Measurements from ENCODE around the gene PNMA8C.
A peak's percentile ranks its signal among the peaks of the same experiment; 100 is the strongest.
"Not testable (repeated sequence)": the region's sequence is repeated elsewhere in the genome, so short reads cannot be mapped to it uniquely, and the experiment has no call there.

The PNMA8C gene

DNA sequence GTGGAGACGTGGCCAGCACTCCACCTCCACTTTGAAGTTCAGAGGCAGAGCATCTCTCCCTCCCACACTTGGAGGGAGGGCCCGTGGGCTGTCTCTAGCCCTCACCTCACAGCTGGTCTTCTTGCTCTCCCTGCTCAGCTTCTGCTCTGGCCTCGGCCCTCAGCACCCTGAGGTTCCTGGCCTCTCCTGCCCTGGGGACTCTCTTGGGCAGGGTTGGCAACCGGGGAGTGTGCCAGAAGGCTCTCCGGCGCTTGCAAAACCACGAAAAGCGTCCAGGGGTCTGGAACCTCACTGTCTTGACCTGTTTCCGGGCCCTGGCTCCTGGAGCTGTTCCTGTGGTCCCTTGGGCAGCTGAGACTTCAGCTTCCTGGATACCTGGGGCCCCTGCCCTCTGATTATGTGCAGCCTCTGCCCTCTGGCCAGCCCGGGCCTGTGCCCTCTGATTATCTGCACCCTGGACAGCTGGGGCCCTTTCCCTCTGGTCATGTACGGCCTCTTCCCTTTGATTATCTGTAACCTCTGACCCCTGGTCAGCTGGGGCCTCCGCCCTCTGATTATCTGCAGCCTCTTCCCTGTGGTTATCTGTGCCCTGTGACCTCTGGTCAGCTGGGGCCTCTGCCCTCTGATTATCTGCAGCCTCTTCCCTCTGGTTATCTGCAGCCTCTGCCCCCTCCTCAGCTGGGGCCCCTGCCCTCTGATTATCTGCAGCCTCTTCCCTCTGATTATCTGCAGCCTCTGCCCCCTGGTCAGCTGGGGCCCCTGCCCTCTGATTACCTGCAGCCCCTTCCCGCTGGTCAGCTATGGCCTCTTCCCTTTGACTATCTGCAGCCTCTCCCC is 17.4 kb downstream of the PNMA8C start:
- DNase-seq: no peak

DNA sequence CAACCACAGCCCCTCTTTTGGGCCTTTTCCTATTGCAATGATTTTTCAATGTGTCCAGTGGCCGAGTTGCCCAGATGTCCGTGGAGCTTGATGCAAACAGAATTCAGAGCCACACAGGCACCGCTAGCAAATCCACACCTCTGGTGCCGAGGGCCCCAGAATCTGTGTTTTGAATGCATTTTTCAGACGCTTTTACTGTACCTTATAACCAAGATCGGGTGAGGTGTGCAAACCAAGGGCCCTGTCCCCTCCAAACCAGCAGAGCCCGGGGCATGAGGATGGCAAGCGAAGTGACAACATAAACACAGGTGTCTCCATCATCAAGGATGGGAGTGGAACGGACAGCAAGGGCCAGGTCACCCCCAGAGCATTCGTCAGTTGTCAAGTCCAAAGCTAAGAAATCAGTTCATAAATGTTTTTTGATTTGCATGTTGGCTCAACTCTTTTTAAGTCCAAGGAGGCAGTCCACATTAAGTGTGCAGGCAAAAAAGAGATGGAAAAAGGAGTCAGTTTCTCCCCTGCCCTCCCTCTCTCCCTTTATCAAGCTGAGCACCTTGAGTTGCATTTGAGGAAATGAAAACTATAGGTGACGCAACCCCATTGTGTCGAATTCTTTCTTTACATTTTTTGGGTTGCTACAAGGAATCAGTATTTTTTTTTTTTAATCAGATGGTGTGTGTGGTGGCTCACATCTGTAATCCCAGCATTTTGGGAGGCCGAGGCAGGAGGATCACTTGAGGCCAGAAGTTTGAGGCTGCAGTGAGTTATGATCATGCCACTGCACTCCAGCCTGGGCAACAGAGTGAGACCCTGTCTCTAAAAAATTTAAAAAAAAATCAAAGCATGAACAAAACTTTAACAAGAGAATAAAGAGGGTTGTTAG is 18.3 kb downstream of the PNMA8C start:
- DNase-seq: no peak

DNA sequence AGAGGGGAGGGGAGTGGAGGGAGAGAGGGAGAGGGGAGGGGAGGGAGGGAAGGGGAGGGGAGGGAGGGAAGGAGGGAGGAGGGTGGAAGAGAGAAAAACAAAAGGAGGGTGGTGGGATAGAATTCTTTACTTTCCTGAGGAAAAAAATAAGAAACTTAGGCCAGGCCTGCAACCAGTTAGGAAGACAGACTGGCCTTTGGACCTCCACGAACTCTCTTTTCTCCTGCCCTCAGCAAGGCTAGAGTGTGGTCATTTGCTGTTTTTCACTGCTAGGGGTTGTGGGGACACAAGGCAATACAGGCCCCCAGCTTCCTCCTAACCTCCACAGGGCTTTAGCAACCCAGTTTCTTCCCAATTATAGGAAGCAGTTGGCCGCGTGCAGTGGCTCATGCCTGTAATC is 19.5 kb downstream of the PNMA8C start:
- DNase-seq: no peak

DNA sequence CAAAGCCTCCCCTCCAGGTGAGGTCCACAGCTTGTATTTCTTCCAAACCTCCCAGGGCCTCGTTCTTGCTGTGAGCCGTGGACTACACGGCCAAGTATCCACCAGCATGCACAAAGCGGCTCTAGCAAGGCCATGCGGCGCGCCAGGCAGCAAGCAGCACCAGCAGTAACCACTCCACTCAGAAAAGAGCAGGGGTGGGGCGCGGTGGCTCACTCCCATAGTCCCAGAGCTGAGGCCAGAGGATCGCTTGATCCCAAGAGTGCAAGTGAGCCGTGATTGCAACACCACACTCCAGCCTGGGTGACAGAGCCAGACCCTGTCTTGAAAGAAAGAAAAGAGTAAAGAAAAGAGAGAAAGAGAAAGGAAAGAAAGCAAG is 20.1 kb downstream of the PNMA8C start:
- DNase-seq: no peak

DNA sequence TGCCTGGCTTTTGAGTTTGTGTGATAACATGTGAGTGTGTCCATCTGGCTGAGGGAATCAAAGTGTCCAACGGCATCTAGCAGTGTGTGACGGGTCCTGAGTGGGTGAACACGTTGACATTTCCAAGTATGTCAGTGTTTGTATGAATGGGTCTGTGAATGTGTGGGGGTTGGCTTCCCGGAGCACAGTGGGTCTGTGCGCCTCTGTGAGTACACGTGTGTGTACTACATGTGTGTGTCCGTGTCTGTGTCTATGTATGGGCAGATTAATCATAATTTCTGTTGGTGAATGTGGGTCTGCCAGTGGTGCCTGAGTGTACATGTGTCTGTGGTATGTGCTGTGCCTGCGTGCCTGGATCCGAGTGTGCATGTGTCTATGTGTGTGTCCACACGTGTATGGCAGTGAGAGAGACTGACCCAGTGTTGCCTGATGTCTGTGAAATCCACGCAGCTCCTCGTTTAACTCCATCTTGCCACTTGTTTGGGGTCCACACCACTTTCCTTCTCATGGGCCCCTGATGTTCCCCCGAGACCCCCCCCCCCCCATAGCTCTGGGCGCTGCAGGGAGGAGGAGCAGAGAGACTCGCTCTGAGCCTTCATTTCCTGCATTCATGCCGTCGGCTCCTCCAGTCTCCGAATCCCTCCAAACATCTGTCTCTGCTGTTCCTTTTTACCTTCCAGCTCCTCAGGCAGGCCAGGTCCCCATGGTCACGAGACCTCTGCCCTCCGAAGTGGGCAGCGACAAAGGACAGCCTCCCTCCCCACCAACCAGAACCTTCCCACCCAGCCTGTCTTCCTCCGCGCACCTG is 20.7 kb downstream of the PNMA8C start:
- DNase-seq: no peak

DNA sequence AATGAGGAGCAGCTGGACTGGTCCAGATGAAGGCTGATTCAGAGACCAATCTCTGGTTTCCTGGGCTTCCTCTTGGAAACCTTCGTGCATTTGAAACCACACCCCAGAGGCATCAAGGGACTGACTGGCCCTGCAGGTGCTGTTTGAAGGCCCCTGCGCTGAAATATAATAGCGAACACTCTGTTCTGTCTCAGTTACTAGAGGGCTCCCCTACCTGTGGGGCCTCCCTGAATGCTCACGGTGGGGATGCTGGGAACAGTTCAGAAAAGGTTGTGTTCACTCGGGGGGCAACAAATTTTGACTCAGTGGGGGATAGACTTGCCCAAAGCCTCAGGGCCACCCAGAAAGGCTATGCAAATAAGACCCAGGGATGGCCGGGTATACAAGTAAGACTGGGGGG is 21.8 kb downstream of the PNMA8C start:
- DNase-seq: no peak

DNA sequence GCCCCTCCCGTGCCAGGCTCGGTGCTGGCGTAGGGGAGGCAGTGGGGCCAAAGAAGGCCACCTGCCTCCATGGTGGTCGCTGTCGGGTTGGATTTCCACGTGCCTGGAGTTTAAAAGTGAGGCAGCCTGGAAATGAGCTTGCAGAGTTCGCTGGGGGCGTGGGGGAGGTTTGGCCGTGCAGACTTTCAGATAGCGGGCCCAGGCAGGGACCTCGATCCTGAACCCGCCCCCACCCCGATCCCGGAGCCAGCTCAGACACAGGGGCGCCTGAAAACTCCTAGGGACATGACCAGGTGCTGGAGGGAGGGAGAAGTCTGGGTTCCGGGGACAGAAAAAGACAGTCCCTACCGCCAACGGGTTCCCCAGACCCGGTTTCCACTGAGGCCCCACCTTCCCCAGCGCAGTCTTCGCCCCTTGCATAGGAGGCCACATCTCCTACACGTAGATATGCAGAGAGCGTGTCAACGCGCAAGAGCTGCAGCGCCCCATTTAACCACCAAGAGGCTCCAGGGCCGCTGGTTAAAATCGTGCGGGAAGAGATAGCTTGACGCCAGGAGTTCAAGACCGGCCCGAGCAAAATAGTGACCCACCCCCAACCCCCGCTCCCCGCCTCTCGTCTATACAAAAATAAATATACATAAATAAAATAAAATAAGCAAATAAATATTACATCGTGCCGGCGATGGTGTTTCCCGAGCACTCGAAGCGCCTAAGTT is 23.8 kb downstream of the PNMA8C start:
- DNase-seq: no peak

DNA sequence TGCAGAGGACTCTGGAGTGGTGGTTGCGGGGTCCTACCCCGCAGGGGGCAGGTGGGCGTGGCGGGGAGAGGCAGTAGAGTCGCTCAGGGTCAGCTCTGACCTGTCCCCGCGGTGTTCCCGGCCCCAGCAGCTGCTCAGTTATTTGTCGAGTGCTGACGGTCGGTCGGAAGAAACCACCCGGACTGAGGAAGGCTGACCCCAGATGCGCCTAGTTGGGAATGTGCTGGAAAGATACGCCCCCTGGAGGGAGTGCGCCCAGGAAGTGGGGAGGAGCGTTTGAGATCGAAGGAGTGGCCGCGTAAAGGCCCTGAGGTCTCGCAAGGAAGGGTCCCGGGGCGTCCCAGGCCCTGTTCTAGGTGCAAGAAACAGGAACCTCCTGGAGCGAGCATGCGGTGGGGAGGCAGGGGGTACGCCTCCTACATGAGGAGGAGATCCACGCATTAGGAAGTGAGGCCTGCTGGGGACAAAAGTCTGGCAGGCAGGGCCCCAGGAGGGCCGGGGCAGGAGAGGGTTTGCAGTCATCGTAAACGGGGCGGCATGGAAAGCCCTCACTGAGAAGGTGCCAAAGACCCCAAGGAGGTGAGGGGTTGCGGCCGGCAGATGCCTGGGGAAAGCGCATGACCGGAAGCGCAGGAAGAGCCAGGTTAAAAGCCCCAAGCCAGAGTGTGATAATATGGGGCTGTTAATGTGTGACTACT is 24.5 kb downstream of the PNMA8C start:
- peak in 1 of 2 donors; percentile 15 for DNase-seq

DNA sequence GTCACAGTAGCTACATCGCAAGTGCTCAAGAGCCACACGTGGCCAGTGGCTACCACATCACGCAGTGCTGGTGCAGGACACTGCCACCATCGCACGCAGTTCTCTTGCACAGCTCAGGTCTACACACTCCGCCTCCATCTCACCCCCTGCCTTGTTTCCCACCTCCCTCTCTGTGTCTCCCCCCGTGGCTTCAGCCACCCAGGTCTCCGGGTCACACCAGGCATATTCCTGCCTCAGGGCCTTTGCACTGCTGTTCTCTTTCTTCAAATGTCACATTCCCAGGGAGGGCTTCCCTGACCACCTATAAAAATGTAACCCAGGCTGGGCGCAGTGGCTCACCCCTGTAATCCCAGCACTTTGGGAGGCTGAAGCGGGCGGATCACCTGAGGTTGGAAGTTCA is 26.0 kb downstream of the PNMA8C start:
- DNase-seq: no peak

DNA sequence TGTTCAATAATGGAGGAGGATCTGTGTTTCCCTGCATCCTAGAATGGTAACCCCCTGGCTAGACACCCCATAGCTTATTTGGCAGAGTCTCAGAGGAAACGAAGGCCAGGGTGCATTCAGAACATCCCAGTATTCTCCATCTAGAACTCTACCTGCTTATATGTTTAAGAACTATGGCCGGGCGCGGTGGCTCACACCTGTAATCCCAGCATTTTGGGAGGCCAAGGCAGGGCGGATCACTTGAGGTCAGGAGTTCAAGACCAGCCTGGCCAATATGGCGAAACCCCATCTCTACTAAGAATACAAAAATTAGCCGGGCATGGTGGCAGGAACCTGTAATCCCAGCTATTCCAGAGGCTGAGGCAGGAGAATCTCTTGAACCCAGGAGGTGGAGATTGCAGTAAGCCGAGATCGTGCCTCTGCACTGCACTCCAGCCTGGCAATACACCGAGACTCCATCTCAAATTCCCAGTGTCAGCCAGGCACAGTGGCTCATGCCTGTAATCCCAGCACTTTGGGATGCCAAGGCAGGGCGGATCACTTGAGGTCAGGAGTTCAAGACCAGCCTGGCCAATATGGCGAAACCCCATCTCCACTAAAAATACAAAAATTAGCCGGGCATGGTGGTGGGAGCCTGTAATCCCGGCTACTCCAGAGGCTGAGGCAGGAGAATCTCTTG is 30.8 kb downstream of the PNMA8C start:
- DNase-seq: not testable (repeated sequence)

DNA sequence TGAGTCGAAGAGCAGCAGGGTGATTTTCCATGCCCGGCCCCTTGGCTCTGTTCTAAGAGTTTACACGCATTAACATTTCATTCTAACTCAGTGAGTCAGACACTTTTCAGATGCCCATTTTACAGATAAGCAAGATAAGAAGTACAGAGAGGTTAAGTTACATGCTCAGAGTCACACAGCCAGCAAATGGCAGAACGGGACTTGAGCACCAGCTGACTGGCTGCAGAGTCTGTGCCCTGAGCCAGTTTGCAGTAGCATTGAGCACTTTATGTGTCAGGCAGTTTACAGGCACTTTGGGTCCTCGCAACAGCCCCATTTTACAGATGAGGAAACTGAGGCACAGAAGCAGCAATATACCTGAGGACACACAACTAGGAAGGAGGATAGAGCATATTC is 34.3 kb downstream of the PNMA8C start:
- no peak for DNase-seq

DNA sequence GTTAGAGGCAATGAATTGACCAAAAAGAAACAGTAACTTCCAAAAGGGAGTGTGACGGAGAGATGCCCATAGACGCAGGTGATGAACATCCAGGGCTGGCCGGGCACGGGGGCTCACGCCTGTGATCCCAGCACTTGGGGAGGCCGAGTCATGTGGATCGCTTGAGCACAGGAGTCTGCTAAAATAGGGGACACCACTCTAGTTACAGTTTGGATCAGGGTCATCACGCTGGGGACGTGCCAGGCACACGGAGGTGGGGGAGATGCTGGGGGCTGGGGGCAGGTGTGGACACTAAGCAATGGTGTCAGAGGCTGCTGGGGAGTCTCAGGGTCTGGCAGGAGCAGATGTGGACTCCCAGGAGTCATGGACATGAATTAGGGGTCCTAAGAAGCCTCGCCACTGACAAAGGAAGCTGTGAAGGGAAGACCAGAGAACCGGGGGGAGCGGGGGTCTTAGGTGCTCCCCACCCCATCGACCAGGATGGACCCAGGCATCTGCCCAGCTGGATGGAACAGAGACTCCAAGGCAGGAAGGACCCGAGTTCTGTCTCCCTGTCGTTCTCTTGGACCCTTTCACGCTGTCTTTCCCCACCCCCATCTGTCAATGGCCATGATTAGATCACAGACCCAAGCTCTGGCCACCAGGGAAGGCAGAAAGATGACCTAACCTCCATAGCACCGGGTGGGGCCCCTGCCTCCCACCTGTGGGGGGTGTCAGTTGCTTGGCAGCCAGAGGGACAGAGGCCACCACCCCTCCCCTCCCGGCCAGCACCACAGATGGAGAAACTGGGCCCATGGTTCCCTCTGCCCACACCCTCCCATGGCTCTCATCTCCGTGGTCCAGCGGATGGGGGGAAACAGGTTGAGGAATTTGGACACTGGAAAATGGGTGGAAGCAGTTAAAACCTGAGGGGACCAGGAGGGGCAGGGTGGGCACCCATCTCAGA is 35.0 kb downstream of the PNMA8C start:
- no peak for DNase-seq

DNA sequence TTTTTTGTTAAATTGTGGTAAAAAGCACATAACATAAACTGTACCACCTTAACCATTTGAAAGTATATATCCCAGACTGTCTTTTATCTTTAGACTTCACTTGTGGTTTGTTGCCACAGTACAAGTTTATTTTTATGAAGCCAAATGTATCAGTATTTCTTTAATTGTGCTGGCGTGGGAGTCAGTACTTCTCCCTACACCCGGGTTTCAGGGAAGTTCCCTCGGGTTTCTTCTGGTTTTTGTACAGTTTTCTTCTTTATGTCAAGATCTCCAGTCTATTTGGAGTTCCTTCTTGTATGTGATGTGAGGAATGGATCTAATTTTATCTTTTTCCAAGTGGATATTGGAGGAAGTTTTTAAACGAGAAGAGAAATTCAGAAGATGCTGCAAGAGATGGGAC is 35.9 kb downstream of the PNMA8C start:
- peak; percentile 61 to 63 for DNase-seq

DNA sequence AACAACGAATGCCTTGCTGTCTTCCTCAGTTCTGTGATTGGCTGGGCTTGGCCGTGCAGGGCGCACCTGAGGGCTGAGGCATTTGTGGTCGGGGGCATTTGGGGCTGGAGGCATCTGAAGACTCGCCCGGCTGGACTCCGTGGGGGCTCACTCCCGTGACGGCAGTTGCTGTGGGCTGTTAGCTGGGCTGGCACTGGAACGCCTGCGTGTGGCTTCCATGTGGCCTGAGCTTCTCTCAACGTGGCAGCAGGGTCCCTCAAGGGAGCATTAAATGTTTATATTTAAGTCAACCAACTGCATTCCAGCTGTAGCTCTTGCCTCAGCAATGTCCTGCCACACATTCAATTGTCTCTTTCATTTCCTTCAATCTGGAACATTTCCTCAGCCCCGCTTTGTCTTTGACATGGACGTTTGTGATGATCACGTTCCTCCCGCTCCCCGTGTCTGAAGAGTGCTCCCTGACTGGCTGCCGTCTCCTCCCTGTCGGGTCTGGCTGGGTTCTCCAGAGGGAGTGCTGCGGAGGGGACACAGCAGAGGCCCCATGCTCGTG is 36.4 kb downstream of the PNMA8C start:
- DNase-seq: no peak

DNA sequence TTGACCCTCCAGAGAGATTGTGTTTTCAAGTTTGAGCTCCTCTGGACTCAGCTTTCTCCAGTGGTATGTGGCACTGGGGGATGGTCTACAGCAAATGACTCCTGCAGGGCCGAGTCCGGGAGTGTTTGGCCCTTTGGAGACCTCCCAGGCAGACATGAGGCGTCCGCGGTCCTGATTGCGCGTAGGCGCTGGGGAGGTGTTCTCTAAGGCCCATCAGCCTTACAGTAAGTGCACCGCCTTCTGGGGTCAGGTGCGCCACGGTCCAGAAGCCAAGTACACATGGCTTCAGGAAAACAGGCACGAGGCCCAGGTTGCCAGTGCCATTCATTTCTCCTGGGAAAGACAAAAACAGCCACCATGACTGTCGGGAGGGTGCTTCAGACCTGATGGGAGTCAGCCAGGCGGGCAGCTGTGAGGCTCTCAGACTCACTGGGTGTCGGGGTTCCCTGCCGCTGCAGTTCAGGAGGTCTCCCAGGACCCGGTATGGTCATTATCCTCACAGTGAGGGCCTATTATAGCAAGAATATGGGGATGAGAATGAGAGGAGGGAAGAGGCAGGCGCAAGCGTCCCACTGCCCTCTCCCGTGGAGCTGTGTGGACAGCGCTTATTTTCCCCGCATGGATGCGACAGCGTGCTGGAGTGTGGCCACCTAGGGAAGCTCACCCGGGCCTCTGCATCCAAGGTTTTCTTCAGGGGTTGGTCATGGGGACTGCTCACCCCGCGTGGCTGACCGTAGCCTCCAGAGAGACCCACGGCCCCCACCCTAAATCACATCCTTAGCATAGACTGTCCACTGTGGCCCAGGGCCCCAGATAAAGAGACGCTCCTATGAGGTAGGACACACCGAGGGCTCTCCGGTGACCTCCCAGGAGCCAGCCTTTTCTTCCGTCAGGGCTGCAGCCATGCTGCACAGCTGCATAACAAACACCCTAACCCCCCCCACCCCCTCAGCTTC is 37.2 kb downstream of the PNMA8C start:
- DNase-seq: no peak

DNA sequence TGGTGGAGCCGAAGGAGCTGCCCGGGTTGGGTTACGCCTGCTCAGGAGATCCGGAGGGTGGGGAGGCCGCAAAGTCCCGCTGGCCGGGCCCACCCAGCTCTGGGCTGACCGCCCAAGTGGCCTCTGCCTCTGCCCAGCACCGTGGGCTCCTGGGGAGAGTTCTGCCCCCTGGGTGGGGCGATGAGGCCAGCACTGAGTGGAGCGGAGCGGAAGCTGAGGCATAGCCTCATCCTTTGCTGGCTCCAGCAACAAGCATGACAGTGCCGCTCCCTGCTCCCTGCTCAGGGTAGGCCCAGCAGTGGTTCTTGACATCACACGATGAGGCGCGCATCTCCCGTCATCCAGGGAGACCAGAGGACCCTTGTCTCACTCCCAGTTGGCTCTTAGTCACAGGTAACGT is 37.9 kb downstream of the PNMA8C start:
- no peak for DNase-seq

DNA sequence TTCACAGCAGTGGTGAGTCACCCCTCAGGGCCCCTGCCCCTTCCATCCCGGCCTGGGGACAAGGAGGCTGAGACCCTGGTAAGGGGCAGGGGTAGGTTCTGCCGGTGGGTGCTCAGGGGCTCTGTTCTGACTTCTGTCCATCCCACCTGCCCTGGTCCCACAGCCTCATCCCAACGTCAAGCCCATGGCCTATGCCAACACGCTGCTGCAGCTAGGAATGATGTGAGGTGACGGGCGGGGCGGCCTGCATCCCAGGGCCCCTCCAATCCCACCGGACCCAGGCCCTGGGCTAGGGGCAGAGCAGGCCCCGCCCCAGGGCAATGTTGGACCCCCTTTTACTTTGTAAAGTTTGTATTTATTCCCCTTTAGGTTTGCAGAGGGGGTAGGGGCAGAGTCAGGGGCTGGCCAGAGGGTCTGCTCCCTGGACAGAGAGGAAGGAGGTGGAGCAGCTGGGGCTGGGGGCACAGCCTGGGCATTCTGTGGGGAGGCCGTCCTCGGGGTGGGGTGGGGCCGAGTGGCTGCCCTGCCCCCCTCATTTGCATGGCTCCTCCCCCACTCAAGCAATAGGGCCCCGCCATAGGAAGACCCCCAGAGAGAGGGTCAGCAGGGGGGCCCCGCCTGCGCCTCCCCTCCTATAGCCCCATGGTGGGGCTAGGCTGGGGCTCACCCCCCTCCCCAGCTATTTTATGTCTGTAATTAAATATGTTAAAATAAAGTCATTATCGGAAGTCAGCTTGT is 38.4 kb downstream of the PNMA8C start:
- DNase-seq: no peak
